ENCODE results near the gene GRHL3. TPM values are rescaled to one million over a fixed set of nuclear protein-coding genes. Genes with fewer than 3 reads are reported as not detected.

GRHL3 gene
- total and polyA plus RNA-seq, 2 donors (not counting 3 experiments of a cell fraction or from before 2014, with no cell fraction given) = not detected

DNA sequence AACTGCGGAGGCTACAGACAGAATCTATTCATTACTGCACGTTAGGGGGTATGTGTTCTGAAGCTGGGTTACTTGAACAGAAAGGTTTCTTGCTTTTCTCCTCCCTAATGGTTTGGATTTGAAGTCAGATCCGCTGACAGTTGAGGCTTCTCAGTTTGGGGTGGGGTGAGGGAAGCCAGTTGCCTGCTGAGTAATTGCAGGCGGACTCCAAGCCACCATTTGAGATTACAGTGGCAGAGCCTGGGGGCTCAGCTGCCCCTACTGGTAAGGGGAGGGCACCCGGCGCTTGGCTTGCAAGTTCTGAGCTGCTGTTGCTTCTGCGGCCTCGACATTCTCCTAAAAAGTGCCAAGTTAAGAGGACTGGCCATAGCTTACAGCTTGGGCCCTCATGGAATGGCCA lies 2.0 kb downstream of the GRHL3 start:
- Histone ChIP-seq H3K79me2 (ENCODE audit: control insufficient read depth, insufficient read depth, low read length) (no peaks in the 10 kb centered on the region), H3K9me3 (replicated peaks; ENCODE audit: control insufficient read depth, insufficient read depth, low read length) (no peaks in the 10 kb centered on the region), H3K4me2 (ENCODE audit: insufficient read depth, low read length) (no peak overlapping the region), H4K20me1 (replicated peaks; ENCODE audit: control insufficient read depth, extremely low read depth, insufficient read depth, low read length) (no peaks in the 10 kb centered on the region), H3K4me3 (replicated peaks in 1 of 3; ENCODE audit: insufficient read depth in 1 of 3, low read depth in 1 of 3, low read length in 3 of 3) (no peak overlapping the region), H3K27me3 (ENCODE audit: control insufficient read depth in 2 of 2, insufficient read depth in 2 of 2, low read length in 2 of 2) (peaks cover 68 to 87% of the 10 kb centered on the region in 2 experiments), H3K9me1 (replicated peaks; ENCODE audit: control insufficient read depth, extremely low read depth, insufficient read depth, low read length) (no peaks in the 10 kb centered on the region), H3K27ac (ENCODE audit: insufficient read depth, low read depth, low read length) (no peak overlapping the region), H2AFZ (ENCODE audit: low read depth, low read length) (no peak overlapping the region), H3K36me3 (ENCODE audit: control insufficient read depth in 2 of 2, extremely low read depth in 1 of 2, insufficient read depth in 2 of 2, low read length in 2 of 2) (no peaks in the 10 kb centered on the region), H3K4me1 (ENCODE audit: control insufficient read depth, extremely low read depth, insufficient read depth, low read length) (peaks cover 5% of the 10 kb centered on the region), H3K9ac (replicated peaks; ENCODE audit: extremely low read depth, insufficient read depth, low read length) (no peak overlapping the region)
- TF ChIP-seq, protein P1, sequence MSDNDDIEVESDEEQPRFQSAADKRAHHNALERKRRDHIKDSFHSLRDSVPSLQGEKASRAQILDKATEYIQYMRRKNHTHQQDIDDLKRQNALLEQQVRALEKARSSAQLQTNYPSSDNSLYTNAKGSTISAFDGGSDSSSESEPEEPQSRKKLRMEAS (IDR thresholded peaks at IDR 0.05; ENCODE audit: insufficient read depth, insufficient read length) = no peak
- no peak for TF ChIP-seq POLR2A (IDR thresholded peaks at IDR 0.05; ENCODE audit: low read depth, low read length)
- ChIA-PET CTCF (interaction anchor here (1.3 to 3.0 kb wide), 3 partner anchors 12 to 122 kb away, joined by 4 to 13 read pairs (median 5); no protein-coding TSS in a partner anchor), POLR2A (no interaction called here)
- dilution Hi-C loops (cut with MboI; ENCODE audit: extremely low pct_ligation_motif_present, low sequenced_read_pairs) (no loop called here), intact Hi-C loops (cut with micrococcal nuclease) (no loop called here)
- no peak for DNase-seq (ENCODE audit: low read depth, low spot score)
- BruUV-seq (replicated peaks) = no TSS peak
- no peak for FAIRE-seq

- H3K27ac ChIP-seq (ENCODE audit: insufficient read depth, low read depth, low read length) = no peak overlapping the region
- peak overlapping the region; percentile 29 for H2AFZ ChIP-seq (ENCODE audit: low read depth, low read length)
- no TSS peak for BruUV-seq (replicated peaks)
- peaks cover 68 to 87% of the 10 kb centered on the region in 2 experiments for H3K27me3 ChIP-seq (ENCODE audit: control insufficient read depth in 2 of 2, insufficient read depth in 2 of 2, low read length in 2 of 2)
- FAIRE-seq = peak; percentile 4
- dilution Hi-C loops (cut with MboI; ENCODE audit: extremely low pct_ligation_motif_present, low sequenced_read_pairs) = no loop called here
- peak overlapping the region in 2 of 3 experiments; percentile 2 to 20 for H3K4me3 ChIP-seq (replicated peaks in 1 of 3; ENCODE audit: insufficient read depth in 1 of 3, low read depth in 1 of 3, low read length in 3 of 3)
- H3K9ac ChIP-seq (replicated peaks; ENCODE audit: extremely low read depth, insufficient read depth, low read length) = no peak overlapping the region
- H3K36me3 ChIP-seq (ENCODE audit: control insufficient read depth in 2 of 2, extremely low read depth in 1 of 2, insufficient read depth in 2 of 2, low read length in 2 of 2) = no peaks in the 10 kb centered on the region
- peaks cover 5% of the 10 kb centered on the region for H3K4me1 ChIP-seq (ENCODE audit: control insufficient read depth, extremely low read depth, insufficient read depth, low read length)
- TF ChIP-seq, protein P1 (IDR thresholded peaks at IDR 0.05; ENCODE audit: insufficient read depth, insufficient read length) = no peak
- no peak for TF ChIP-seq MYC (IDR thresholded peaks at IDR 0.05; ENCODE audit: low read depth, low read length)
- TF ChIP-seq POLR2AphosphoS5 (IDR thresholded peaks at IDR 0.05; ENCODE audit: insufficient read depth, low read depth, low read length) = no peak
- TF ChIP-seq, protein P2, sequence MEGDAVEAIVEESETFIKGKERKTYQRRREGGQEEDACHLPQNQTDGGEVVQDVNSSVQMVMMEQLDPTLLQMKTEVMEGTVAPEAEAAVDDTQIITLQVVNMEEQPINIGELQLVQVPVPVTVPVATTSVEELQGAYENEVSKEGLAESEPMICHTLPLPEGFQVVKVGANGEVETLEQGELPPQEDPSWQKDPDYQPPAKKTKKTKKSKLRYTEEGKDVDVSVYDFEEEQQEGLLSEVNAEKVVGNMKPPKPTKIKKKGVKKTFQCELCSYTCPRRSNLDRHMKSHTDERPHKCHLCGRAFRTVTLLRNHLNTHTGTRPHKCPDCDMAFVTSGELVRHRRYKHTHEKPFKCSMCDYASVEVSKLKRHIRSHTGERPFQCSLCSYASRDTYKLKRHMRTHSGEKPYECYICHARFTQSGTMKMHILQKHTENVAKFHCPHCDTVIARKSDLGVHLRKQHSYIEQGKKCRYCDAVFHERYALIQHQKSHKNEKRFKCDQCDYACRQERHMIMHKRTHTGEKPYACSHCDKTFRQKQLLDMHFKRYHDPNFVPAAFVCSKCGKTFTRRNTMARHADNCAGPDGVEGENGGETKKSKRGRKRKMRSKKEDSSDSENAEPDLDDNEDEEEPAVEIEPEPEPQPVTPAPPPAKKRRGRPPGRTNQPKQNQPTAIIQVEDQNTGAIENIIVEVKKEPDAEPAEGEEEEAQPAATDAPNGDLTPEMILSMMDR (IDR thresholded peaks at IDR 0.05; ENCODE audit: extremely low read depth in 1 of 2, insufficient read depth in 1 of 2, low read depth in 1 of 2, low read length in 2 of 2) = no peak
- no peak for TF ChIP-seq FOS (IDR thresholded peaks at IDR 0.05; ENCODE audit: borderline replicate concordance, insufficient read depth, low read length)
- no peak for TF ChIP-seq GATA2 (IDR thresholded peaks at IDR 0.05; ENCODE audit: insufficient read depth, insufficient read length, low read depth, low read length)
- no peak for TF ChIP-seq POLR2A (IDR thresholded peaks at IDR 0.05; ENCODE audit: low read depth, low read length)
- no peak for TF ChIP-seq EZH2 (IDR thresholded peaks at IDR 0.05; ENCODE audit: borderline replicate concordance, low read depth, low read length, severe bottlenecking)
- no peak for TF ChIP-seq JUN (IDR thresholded peaks at IDR 0.05; ENCODE audit: borderline replicate concordance, insufficient read depth, insufficient read length, low read depth)
- POLR2A ChIA-PET = no interaction called here
- peak; percentile 11 for DNase-seq (ENCODE audit: low read depth, low spot score)
- peak overlapping the region; percentile 33 for H3K4me2 ChIP-seq (ENCODE audit: insufficient read depth, low read length)
- H3K9me1 ChIP-seq (replicated peaks; ENCODE audit: control insufficient read depth, extremely low read depth, insufficient read depth, low read length) = no peaks in the 10 kb centered on the region
- no peaks in the 10 kb centered on the region for H4K20me1 ChIP-seq (replicated peaks; ENCODE audit: control insufficient read depth, extremely low read depth, insufficient read depth, low read length)
- H3K79me2 ChIP-seq (ENCODE audit: control insufficient read depth, insufficient read depth, low read length) = no peaks in the 10 kb centered on the region
- no peaks in the 10 kb centered on the region for H3K9me3 ChIP-seq (replicated peaks; ENCODE audit: control insufficient read depth, insufficient read depth, low read length)
- intact Hi-C loops (cut with micrococcal nuclease) = no loop called here
- CTCF ChIA-PET = interaction anchor here (1.8 to 3.0 kb wide), 2 partner anchors 13 to 120 kb away, joined by 5 to 13 read pairs; no protein-coding TSS in a partner anchor
Observed at GRCh38 chr1:24321697-24322469, 2.7 kb downstream of the GRHL3 start.
